ENCODE results near the gene RPAP2. TPM values are rescaled to one million over a fixed set of nuclear protein-coding genes. Genes with fewer than 3 reads are reported as not detected.

The RPAP2 gene
- total RNA-seq, 4 donors from 2014 or later: 3.8 to 9.2 (median 8.6) TPM

- TF ChIP-seq, protein P1, sequence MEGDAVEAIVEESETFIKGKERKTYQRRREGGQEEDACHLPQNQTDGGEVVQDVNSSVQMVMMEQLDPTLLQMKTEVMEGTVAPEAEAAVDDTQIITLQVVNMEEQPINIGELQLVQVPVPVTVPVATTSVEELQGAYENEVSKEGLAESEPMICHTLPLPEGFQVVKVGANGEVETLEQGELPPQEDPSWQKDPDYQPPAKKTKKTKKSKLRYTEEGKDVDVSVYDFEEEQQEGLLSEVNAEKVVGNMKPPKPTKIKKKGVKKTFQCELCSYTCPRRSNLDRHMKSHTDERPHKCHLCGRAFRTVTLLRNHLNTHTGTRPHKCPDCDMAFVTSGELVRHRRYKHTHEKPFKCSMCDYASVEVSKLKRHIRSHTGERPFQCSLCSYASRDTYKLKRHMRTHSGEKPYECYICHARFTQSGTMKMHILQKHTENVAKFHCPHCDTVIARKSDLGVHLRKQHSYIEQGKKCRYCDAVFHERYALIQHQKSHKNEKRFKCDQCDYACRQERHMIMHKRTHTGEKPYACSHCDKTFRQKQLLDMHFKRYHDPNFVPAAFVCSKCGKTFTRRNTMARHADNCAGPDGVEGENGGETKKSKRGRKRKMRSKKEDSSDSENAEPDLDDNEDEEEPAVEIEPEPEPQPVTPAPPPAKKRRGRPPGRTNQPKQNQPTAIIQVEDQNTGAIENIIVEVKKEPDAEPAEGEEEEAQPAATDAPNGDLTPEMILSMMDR (IDR thresholded peaks at IDR 0.05; ENCODE audit: low read depth): no peak
Observed at GRCh38 chr1:92352856-92353255, 54.0 kb downstream of the RPAP2 start.

DNA sequence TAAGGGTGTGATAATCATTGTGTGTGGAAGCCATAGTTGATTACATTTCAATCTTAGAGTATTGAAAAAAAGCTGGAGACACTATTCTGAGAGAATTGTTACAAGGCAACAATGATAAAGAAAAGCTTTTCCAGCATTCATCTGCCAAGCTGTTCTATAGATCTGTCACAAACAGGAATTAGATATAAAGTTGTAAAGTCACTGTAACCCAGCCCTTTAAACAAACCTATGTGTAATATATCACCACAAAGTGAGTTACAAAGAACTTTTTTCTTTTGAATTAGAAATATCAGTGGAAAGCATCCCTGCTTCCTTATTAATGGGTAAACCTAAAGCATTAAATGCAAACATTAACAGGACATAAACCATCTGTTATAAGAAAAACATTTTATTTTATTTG, 55.4 kb downstream of the RPAP2 start:
- TF ChIP-seq, protein P1 (IDR thresholded peaks at IDR 0.05; ENCODE audit: low read depth): no peak

- TF ChIP-seq, protein P1 (IDR thresholded peaks at IDR 0.05; ENCODE audit: low read depth): no peak
Observed at GRCh38 chr1:92356956-92357355, 58.1 kb downstream of the RPAP2 start.

GRCh38 chr1:92359986-92360385, 61.1 kb downstream of the RPAP2 start:
- TF ChIP-seq, protein P1 (IDR thresholded peaks at IDR 0.05; ENCODE audit: low read depth): no peak

DNA sequence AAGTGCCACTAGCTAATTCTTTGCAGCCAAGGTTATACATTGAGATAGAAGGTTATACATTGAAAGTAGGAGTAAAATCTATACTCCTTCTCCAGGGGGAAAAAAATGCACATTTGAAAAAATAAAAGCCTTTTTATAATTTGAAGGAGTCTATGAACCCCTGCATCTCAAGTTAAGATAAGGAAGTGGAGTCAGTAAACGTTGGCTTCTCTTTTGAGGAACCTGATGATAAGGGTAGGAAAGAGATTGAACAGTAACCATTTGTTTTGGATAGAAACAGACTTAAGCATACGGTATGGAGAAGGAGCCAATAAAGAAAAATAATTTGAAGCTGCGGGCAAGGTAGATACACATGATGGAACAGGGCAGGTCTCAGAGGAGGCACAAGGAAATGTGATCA, 64.1 kb downstream of the RPAP2 start:
- TF ChIP-seq, protein P1 (IDR thresholded peaks at IDR 0.05; ENCODE audit: low read depth): no peak

GRCh38 chr1:92363401-92363800, 64.5 kb downstream of the RPAP2 start:
- TF ChIP-seq, protein P1 (IDR thresholded peaks at IDR 0.05; ENCODE audit: low read depth): no peak

DNA sequence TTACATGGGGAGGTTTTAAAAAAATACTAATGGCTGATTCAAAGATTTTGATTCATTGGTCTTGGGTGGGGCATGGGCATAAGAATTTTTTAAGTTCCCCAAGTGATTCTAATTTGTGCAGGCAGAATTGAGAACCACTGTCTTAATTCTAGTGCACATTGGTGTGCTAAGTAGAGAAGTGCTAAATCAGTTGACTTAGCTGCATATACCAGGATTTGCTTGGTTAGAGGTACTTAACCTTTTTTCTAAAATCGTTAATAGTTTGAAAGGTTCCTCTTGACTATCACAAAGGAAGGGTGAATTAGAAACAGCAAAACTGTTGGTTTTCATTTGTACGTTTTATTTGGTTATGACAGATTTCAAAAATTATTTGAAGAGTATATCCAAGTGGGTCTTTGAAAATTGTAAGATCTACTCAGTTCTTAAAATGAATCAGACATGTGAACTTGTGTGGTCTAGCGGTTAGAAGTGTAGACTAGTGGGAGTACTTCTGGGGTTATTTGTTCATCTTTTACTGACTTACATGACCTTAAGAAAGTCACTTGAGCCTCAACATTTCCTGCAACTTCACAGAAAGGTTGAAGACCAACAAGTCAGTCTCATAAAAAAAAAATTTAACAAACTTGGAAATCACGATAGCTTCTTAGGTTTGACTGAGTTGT, 66.7 kb downstream of the RPAP2 start:
- TF ChIP-seq, protein P1 (IDR thresholded peaks at IDR 0.05; ENCODE audit: low read depth): no peak
